SK-N-SH treated with all-trans-retinoic acid at 6 μM for 48 hours (cell line): ENCODE measurements around the gene ODC1.

Source experiments
- BACH2 ChIP-seq: fragments of 250-450 bp; sonication (Bioruptor Pico); IDR thresholded peaks from 2 replicates; pipeline ENCODE4 v1.9.0; 2021; ENCODE audit warnings: mild to moderate bottlenecking, borderline replicate concordance
- CSDC2 ChIP-seq: fragments of 250-450 bp; sonication (Bioruptor Pico); IDR thresholded peaks from 2 replicates; pipeline ENCODE4 v1.5.0; 2020; ENCODE audit warnings: mild to moderate bottlenecking, moderate library complexity
- ESRRG ChIP-seq: fragments of 250-450 bp; sonication (Bioruptor Pico); IDR thresholded peaks from 2 replicates; pipeline ENCODE4 v1.6.1; 2021; ENCODE audit warnings: mild to moderate bottlenecking
- OSR1 ChIP-seq: fragments of 250-450 bp; sonication (Bioruptor Pico); IDR thresholded peaks from 2 replicates; pipeline ENCODE4 v1.8.0; 2022; ENCODE audit warnings: moderate library complexity, mild to moderate bottlenecking, inconsistent platforms
- PPARA ChIP-seq: fragments of 250-450 bp; sonication (Bioruptor Pico); IDR thresholded peaks from 2 replicates; pipeline ENCODE4 v1.5.0; 2020; ENCODE audit warnings: mild to moderate bottlenecking, borderline replicate concordance
- RARB ChIP-seq: fragments of 250-450 bp; sonication (Bioruptor Pico); IDR thresholded peaks from 2 replicates; pipeline ENCODE4 v1.8.0; 2021; ENCODE audit warnings: mild to moderate bottlenecking, moderate library complexity
- TF ChIP-seq, protein P1 (sequence below): fragments of 250-450 bp; sonication (Bioruptor Pico); IDR thresholded peaks from 2 replicates; pipeline ENCODE4 v1.8.0; 2020; ENCODE audit warnings: mild to moderate bottlenecking, moderate library complexity, borderline replicate concordance
- TF ChIP-seq, protein P2 (sequence below): fragments of 250-450 bp; sonication (Bioruptor Pico); IDR thresholded peaks from 2 replicates; pipeline ENCODE4 v1.8.0; 2021; ENCODE audit warnings: low read depth, mild to moderate bottlenecking, moderate library complexity, borderline replicate concordance
- TF ChIP-seq, protein P3 (sequence below): fragments of 250-450 bp; sonication (Bioruptor Pico); IDR thresholded peaks from 2 replicates; pipeline ENCODE4 v1.5.1; 2020; ENCODE audit warnings: low read depth, mild to moderate bottlenecking, moderate library complexity

DNA sequence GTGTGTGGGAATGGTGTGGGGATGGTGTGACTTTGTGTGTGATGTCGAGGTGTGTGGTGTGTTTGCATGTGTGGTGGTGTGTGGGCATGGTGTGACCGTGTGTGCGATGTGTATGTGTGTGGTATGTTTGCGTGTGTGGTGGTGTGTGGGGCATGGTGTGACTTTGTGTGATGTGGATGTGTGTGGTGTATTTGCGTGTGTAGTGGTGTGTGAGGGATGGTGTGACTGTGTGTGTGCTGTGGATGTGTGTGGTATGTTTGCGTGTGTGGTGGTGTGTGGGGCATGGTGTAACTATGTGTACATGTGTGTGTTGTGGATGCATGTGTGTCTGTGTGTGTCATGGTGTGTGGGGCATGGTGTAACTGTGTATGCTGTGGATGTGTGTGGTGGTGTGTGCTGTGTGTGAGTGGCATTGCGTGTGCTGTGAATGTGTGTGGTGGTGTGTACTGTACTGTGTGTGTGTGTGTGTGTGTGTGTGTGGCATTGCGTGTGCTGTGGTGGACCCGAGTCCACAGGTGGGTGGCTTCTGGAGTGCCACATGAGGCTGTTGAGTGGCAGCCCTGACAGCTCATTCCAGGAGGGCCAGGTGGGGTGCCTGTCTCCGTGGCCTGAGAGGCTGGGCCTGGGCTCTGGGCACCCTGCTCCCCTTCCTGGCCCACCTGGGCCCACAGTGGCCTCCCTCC, 14.7 kb downstream of the ODC1 start:
- TF ChIP-seq BACH2 (CRISPR knock-in tag) = no peak
- TF ChIP-seq RARB = no peak
- TF ChIP-seq, protein P1, sequence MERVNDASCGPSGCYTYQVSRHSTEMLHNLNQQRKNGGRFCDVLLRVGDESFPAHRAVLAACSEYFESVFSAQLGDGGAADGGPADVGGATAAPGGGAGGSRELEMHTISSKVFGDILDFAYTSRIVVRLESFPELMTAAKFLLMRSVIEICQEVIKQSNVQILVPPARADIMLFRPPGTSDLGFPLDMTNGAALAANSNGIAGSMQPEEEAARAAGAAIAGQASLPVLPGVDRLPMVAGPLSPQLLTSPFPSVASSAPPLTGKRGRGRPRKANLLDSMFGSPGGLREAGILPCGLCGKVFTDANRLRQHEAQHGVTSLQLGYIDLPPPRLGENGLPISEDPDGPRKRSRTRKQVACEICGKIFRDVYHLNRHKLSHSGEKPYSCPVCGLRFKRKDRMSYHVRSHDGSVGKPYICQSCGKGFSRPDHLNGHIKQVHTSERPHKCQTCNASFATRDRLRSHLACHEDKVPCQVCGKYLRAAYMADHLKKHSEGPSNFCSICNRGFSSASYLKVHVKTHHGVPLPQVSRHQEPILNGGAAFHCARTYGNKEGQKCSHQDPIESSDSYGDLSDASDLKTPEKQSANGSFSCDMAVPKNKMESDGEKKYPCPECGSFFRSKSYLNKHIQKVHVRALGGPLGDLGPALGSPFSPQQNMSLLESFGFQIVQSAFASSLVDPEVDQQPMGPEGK (CRISPR knock-in tag) = no peak
- no peak for TF ChIP-seq CSDC2 (CRISPR knock-in tag)
- TF ChIP-seq, protein P2, sequence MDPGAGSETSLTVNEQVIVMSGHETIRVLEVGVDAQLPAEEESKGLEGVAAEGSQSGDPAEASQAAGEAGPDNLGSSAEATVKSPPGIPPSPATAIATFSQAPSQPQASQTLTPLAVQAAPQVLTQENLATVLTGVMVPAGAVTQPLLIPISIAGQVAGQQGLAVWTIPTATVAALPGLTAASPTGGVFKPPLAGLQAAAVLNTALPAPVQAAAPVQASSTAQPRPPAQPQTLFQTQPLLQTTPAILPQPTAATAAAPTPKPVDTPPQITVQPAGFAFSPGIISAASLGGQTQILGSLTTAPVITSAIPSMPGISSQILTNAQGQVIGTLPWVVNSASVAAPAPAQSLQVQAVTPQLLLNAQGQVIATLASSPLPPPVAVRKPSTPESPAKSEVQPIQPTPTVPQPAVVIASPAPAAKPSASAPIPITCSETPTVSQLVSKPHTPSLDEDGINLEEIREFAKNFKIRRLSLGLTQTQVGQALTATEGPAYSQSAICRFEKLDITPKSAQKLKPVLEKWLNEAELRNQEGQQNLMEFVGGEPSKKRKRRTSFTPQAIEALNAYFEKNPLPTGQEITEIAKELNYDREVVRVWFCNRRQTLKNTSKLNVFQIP = no peak
- TF ChIP-seq OSR1 = no peak
- no peak for TF ChIP-seq PPARA (CRISPR knock-in tag)
- TF ChIP-seq, protein P3, sequence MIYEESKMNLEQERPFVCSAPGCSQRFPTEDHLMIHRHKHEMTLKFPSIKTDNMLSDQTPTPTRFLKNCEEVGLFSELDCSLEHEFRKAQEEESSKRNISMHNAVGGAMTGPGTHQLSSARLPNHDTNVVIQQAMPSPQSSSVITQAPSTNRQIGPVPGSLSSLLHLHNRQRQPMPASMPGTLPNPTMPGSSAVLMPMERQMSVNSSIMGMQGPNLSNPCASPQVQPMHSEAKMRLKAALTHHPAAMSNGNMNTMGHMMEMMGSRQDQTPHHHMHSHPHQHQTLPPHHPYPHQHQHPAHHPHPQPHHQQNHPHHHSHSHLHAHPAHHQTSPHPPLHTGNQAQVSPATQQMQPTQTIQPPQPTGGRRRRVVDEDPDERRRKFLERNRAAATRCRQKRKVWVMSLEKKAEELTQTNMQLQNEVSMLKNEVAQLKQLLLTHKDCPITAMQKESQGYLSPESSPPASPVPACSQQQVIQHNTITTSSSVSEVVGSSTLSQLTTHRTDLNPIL (CRISPR knock-in tag) = no peak
- no peak for TF ChIP-seq ESRRG (CRISPR knock-in tag)
